Measurements from ENCODE around the gene GGA1. TPM values are rescaled to one million over a fixed set of nuclear protein-coding genes. Genes with fewer than 3 reads are reported as not detected.

Gene GGA1
- total RNA-seq, 1 donor from 2014 or later: 64.8 TPM

GRCh38 chr22:37629928-37630327, 21.3 kb downstream of the GGA1 start:
- no peaks in the 10 kb centered on the region for H3K27me3 ChIP-seq (ENCODE audit: low read depth)
- H3K27ac ChIP-seq: no peak overlapping the region
- H3K4me3 ChIP-seq: no peak overlapping the region
- DNase-seq (no peak), ATAC-seq (no peak)
- H3K4me1 ChIP-seq: peaks cover 60% of the 10 kb centered on the region
- no peaks in the 10 kb centered on the region for H3K9me3 ChIP-seq
- H3K36me3 ChIP-seq: peaks cover 63% of the 10 kb centered on the region
- intact Hi-C loops (cut with DNase I): no loop called here
- TF ChIP-seq, protein P1, sequence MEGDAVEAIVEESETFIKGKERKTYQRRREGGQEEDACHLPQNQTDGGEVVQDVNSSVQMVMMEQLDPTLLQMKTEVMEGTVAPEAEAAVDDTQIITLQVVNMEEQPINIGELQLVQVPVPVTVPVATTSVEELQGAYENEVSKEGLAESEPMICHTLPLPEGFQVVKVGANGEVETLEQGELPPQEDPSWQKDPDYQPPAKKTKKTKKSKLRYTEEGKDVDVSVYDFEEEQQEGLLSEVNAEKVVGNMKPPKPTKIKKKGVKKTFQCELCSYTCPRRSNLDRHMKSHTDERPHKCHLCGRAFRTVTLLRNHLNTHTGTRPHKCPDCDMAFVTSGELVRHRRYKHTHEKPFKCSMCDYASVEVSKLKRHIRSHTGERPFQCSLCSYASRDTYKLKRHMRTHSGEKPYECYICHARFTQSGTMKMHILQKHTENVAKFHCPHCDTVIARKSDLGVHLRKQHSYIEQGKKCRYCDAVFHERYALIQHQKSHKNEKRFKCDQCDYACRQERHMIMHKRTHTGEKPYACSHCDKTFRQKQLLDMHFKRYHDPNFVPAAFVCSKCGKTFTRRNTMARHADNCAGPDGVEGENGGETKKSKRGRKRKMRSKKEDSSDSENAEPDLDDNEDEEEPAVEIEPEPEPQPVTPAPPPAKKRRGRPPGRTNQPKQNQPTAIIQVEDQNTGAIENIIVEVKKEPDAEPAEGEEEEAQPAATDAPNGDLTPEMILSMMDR (IDR thresholded peaks at IDR 0.05): no peak

DNA sequence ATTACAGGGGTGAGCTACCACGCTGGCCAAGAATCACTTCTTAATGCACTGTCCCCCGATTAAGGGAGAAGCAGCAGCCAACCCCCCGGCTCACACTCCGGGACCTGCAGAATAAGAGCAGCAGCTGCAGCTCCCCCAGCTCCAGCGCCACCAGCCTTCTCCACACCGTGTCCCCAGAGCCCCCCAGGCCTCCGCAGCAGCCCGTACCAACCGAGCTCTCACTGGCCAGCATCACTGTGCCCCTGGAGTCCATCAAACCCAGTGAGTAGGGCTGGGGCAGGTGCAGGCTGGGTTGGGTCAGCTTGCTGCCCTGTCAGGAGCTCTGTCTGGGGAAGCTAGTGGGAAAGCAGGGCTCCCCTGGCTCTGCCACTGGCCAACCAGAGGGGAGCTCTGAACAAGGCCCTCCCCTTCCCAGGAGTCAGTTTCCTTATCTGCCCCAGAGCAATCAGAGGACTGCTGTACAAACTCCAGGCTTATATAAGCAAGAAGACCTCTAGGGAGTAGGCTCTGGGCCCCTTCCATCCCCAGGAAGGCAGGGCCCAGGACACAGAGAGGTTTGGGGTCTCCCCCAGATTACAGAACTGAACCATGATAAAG, 22.3 kb downstream of the GGA1 start:
- H3K27ac ChIP-seq: peak overlapping the region; percentile 36
- intact Hi-C loops (cut with DNase I): no loop called here
- H3K27me3 ChIP-seq (ENCODE audit: low read depth): no peaks in the 10 kb centered on the region
- peaks cover 60% of the 10 kb centered on the region for H3K4me1 ChIP-seq
- TF ChIP-seq, protein P1 (IDR thresholded peaks at IDR 0.05): no peak
- H3K4me3 ChIP-seq: no peak overlapping the region
- no peaks in the 10 kb centered on the region for H3K9me3 ChIP-seq
- H3K36me3 ChIP-seq: peaks cover 55% of the 10 kb centered on the region
- DNase-seq (no peak), ATAC-seq (no peak)

GRCh38 chr22:37631448-37632173, 23.0 kb downstream of the GGA1 start:
- Histone ChIP-seq H3K9me3 (no peaks in the 10 kb centered on the region), H3K4me1 (peaks cover 60% of the 10 kb centered on the region)
- ATAC-seq: no peak

GRCh38 chr22:37632174-37633088, 23.8 kb downstream of the GGA1 start:
- H3K4me1 ChIP-seq: peaks cover 60% of the 10 kb centered on the region
- H3K27ac ChIP-seq: peak overlapping the region; percentile 84
- no peaks in the 10 kb centered on the region for H3K27me3 ChIP-seq (ENCODE audit: low read depth)
- H3K9me3 ChIP-seq: no peaks in the 10 kb centered on the region
- DNase-seq: no peak
- intact Hi-C loops (cut with DNase I): no loop called here
- no peak for ATAC-seq
- peaks cover 47% of the 10 kb centered on the region for H3K36me3 ChIP-seq
- peak overlapping the region; percentile 20 for H3K4me3 ChIP-seq
- TF ChIP-seq, protein P1 (IDR thresholded peaks at IDR 0.05): no peak

More at GRCh38 chr22:37631448-37632173, 23.0 kb downstream of the GGA1 start:
- TF ChIP-seq, protein P1 (IDR thresholded peaks at IDR 0.05): no peak
- intact Hi-C loops (cut with DNase I): no loop called here
- DNase-seq: no peak
- peak overlapping the region; percentile 36 for H3K27ac ChIP-seq
- no peaks in the 10 kb centered on the region for H3K27me3 ChIP-seq (ENCODE audit: low read depth)
- H3K36me3 ChIP-seq: peaks cover 48% of the 10 kb centered on the region
- H3K4me3 ChIP-seq: no peak overlapping the region

DNA sequence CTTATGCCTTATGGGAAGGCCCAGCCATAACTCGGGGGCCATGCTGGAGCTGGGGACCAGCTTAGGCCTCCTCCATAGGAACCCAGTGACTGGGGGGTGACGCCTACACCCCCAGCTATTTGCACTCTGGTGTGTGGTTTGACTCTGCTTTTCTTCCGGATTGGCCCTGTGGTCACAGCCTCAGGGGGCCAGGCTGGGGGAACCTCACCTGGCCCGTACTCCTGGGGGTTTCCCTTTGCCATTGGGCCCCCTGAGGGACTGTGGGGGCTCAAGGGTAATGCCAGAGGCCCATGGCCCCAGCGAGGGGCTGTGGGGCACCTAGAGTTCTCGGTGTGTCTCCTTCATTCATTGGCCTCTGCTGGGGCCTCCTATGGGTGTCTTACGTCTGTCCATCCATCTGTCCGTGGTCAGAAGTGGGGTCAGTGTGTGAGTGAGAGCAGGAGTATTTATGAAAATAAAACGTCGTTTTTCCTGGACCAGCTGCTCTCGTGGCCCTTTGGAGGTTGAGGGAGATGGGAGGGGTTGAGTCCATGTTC, 24.5 kb downstream of the GGA1 start:
- DNase-seq: no peak
- H3K9me3 ChIP-seq: no peaks in the 10 kb centered on the region
- H3K4me3 ChIP-seq: peak overlapping the region; percentile 20
- peaks cover 58% of the 10 kb centered on the region for H3K4me1 ChIP-seq
- peak overlapping the region; percentile 84 for H3K27ac ChIP-seq
- H3K27me3 ChIP-seq (ENCODE audit: low read depth): no peaks in the 10 kb centered on the region
- intact Hi-C loops (cut with DNase I): no loop called here
- ATAC-seq: peak; percentile 2 to 6
- TF ChIP-seq, protein P1 (IDR thresholded peaks at IDR 0.05): no peak
- peaks cover 45% of the 10 kb centered on the region for H3K36me3 ChIP-seq
